Ovary (tissue), 3 donors: ENCODE measurements around the gene PDE3A.

Experiments used
- EP300 ChIP-seq: sonication (generic); formaldehyde crosslinking; IDR thresholded peaks from one replicate; pipeline ENCODE4 v1.6.1; 2017; ENCODE audit warnings: antibody characterized with exemption
- POLR2A ChIP-seq: fragments of 450-650 bp; IDR thresholded peaks from one replicate; pipeline ENCODE4 v1.6.1; 2017; ENCODE audit warnings: antibody characterized with exemption, mild to moderate bottlenecking, moderate library complexity
- TF ChIP-seq, protein P1 (sequence below), 3 donors: fragments of 450-650 bp in 2 of 3; fragments of 200-600 bp in 1 of 3; IDR thresholded peaks; one replicate each; pipeline versions ENCODE4 v1.5.1 to v1.8.0; 2016 to 2022; ENCODE audit warnings: antibody characterized with exemption in 3 of 3, mild to moderate bottlenecking in 1 of 3
- donor health status: DM: no; HTN: no; CAD: no.

GRCh38 chr12:20423557-20423956 is 55.2 kb downstream of the PDE3A start:
- TF ChIP-seq, protein P1, sequence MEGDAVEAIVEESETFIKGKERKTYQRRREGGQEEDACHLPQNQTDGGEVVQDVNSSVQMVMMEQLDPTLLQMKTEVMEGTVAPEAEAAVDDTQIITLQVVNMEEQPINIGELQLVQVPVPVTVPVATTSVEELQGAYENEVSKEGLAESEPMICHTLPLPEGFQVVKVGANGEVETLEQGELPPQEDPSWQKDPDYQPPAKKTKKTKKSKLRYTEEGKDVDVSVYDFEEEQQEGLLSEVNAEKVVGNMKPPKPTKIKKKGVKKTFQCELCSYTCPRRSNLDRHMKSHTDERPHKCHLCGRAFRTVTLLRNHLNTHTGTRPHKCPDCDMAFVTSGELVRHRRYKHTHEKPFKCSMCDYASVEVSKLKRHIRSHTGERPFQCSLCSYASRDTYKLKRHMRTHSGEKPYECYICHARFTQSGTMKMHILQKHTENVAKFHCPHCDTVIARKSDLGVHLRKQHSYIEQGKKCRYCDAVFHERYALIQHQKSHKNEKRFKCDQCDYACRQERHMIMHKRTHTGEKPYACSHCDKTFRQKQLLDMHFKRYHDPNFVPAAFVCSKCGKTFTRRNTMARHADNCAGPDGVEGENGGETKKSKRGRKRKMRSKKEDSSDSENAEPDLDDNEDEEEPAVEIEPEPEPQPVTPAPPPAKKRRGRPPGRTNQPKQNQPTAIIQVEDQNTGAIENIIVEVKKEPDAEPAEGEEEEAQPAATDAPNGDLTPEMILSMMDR (IDR thresholded peaks at IDR 0.05) = no peak
- TF ChIP-seq EP300 (no peak), POLR2A (no peak)
